ENCODE results near the gene SH3BP2.

SH3BP2 gene

DNA sequence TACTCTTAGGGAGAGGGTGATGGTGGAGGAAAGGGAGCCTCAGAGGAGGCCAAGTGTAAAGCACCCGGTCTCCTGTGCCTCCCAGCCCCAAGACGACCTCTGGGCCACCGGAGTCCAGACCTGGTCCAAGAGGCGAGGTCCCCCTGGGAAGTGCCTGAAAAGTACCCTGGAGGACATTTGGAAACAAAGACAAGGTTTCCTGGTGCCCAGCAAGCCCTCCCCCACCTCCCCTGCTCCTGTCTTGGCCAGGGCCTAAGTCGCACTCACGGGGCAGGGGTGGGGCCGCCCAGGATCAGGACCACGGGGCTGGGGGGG lies 532 bp upstream of the SH3BP2 start:
- no peak for DNase-seq

DNA sequence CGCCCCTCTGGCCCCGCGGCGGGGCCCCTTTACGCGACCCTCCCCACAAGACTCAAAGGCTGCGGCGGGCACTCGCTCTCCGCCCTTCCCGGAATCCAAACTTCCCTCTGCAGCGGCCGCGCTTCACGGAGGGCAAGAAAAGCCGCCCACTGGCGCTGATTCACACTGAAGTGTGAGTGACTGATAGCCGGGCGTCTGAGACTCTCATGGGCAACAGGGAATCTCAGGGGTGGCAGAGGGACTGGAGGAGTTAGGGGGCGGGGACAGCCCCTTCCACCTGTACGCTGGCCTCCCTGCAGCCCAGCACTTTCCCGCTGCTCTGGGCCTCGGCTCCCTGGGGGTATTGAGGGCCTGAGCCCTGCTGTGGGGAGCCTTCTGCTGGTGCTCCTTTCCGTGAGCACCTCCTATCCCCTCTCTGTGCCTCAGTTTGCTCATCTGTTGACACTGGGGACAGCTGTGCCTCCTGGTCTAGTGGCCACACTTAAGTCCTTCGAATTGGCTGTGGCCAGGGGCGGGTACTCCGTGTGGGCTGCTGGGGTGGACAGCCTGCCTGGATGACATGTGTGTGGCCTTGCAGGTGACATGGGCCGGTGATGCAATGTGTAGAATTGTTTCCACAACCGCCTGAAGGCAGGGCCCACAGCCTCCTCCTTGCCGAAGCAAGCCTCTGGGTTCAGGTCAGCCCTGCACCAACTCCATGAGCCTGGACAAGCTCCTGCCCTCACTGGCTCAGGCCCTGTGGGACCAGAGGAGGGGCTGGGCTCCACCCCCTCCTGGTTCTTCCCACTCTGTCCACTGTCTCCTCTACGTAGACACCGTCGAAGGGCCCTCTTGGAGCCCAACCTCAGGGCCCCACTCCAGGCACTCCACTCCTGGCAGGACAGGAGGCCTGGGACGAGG lies 951 bp downstream of the SH3BP2 start:
- peak; percentile 63 for DNase-seq

DNA sequence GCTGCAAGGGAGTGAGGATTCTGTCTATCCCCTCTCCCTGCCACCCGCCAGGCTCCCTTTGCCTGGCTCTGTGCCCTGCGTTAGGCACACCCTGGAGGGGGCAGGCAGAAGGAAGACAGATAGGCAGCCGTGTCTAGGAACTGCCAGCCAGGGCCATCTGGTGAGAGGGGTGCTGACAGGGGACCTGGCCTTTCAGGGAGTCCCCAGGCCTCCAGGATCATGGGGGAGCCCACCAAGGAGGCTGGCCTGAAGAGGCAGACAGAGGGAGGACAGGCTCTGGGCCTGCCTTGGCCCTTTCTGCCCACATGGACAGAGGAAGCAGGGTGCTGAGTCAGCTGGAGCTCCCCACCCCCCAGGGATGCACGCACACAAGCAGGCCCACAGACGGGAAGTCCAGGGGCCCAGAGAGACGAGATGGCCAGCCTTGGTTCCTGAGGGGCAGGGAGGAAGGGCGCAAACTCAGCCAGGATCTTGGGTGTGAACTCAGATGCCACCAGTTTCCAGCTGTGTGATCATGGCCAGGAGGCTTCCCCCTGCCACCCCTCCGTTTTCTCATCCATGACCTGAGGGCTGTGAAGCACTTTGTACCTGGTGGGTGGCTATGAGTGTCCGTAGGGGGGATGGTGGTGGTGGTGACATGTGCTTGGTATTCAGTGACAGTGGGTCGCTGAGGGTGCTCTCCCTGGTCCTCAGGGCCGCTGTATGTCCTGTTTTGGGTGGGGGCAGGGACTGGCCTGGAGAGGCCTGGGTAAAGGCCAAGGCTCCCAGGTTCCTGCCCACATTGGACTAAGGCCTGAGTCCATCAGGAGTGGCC lies 1.8 kb downstream of the SH3BP2 start:
- no peak for DNase-seq

DNA sequence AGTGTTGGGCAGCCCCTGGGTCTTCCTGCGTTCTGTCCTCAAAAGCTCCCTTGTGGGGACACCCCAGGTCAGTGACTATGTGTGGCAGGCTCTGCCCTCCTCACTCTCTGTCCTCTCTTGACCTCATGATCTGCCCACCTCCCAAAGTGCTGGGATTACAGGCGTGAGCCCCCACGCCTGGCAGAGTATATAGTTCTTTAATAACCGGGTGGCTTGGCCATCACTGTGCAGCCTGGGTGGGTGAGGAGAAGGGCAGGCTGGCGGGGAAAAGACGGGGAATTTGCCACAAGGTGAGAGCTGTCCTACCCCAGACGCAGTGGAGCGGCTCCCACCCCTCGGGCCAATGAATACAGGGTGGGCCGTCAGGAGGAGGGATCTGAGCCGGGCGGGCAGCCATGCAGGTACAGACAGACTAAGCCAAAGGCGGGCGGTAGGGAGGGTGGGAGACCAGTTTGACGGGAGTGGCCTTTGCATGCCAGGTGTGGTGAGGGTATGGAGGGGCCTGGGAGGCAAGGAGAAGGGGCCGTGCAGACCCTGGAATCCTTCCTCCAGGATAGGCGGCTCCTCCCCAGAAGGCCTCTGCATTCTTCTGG lies 2.5 kb downstream of the SH3BP2 start:
- DNase-seq, result no peak

DNA sequence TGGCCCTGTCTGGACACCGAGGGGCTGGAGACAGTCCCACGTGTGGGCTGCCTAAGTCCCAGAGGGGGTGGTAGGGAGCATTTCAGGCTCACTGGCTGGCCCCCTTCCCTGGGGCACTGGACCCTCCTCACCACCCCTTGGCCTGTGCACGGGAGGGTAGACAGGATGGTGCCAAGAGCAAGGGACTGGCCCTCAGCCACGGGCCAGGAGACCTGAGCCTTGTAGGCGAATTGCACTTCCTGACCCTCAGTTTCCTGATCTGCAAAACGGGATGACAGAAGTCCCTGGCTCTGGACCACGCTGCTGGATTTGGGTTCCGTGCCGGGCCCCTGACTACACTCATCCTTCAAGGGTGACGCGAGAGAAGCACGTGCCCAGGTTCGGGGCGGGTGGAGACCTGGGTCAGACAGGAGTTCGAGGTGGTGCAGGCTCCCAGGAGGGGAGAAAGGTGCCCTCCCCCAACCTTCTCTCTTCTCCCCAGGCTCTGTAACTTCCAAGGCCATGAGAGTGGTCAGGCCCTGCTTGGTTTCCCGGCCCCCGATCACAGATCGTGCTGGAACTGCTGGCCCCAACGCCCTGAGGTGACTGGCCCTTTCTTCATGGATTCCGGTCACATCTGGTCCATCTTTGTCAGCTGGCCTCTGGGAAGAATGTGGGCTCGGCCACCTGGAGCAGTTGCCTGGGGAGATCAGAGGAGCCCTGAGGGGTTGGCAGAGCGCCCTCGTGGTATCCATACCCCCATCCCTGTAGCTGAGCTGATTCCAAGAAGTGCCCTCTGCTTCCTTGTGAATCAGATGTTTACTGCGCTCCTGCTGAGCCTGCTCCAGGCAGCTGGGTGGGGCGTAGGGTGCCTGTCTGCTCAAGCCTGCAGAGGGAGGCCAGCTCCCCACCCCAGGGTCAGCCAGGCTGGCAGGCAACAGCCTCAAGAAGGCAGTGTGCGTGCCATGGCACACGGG lies 3.3 kb downstream of the SH3BP2 start:
- DNase-seq, result no peak

DNA sequence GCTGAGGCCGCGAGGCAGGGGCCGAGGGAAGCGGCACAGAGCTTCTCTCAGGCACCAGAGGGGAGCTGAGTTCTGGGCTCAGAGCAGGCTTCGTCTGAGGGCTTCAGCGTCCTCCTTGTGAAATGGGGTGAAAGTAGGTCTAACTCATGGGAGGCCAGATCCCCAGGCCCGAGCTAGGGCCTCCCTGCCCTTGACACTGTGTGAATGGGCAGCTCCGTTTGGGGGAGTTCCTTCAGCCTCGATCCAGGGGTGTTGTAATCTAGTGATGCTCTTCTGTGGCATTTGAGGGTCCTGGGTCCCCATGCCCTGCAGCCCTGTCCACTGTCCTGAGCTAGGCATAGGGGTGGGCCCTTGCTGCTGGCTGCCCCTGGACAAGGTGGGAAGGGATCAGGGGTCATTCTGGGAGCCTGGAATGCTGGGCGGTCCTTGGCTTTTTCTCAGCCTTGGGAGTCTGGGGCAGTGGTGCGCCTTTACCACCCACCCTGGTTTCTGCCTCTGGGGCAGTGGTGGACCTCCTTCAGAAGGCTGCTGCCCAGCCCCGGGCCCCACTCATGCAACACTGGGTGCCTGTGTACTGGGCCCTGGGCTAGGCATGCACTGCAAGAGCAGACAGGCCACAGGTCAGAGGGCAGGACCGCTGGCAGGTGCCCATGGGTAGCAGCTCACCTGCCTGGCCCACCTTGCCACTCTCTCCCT lies 4.1 kb downstream of the SH3BP2 start:
- DNase-seq, result no peak

DNA sequence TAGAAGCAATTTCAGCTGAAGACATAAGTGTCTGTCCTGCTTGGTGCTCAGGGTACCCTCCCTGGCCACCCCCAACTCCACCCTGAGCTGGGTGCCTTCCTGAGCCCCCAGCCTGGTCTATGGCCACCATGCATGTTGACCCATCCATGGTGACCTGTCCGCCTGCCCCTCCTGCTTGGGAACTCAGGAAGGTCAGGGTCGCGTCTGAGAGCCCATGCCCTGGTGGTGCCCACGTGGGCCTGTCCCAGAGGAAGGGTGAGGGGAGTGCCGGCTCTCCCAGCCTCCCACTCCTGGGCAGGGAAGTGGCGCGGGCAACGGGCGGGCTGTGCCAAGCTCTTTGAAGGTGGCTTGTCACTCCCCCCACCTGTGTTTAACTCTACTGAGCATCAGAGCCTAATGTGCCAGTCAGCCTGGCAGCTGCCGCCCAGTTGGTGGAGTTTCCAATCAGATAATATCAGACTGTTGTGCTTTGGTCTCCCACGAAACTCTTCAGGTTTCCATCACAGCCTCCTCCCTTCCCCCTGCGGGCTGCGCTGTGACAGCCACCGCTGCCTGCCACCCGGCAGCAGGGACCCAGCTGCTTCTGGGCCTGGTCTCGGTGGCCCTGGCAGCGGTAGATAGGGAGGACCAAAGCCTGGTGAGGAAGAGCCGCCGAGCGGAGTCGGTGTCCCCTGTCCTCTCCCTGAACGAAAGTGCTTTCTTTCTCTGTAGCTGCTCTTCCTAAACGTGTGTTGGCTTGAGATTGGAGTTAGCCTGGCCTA lies 4.8 kb downstream of the SH3BP2 start:
- DNase-seq, result no peak

DNA sequence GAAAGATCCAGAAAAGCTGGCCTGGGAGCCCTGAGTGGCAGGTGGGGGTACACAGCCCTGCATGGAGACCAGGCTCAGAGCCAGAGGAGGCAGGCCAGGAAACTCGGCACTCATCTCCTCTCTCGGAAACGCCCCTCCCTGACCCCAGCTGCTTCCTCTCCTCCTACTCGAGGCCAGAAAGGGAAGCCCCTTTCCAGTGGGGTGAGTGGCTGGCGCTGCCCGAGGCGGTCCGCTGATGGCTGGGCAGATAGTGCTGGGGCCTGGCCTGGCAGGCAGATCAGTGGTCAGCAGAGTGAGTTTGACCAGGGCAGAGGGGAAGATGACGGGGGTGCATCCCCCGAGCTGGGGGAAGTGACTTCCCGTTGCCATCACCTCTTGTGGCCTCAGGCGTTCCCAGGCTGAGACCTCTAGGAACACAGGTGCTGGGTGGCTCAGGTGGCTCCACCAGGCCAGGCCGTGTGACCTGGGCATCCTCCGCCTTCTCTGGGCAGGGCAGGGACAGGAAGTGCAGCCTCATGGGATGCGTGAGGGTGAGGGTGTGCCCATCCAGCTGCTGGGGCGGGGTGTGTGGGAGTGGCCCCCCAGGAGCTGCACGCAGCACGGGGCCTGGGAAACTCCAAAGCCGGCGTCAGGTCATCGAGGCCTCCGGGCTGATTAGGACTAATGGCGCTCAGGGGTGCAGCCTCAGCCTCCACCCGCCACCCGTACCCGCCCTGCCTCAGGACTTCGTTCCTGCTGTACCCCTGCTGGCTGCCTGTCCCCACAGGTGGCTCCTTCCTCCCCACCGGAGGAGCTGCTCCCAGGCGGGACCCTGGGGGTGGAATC lies 5.7 kb downstream of the SH3BP2 start:
- DNase-seq, result no peak

DNA sequence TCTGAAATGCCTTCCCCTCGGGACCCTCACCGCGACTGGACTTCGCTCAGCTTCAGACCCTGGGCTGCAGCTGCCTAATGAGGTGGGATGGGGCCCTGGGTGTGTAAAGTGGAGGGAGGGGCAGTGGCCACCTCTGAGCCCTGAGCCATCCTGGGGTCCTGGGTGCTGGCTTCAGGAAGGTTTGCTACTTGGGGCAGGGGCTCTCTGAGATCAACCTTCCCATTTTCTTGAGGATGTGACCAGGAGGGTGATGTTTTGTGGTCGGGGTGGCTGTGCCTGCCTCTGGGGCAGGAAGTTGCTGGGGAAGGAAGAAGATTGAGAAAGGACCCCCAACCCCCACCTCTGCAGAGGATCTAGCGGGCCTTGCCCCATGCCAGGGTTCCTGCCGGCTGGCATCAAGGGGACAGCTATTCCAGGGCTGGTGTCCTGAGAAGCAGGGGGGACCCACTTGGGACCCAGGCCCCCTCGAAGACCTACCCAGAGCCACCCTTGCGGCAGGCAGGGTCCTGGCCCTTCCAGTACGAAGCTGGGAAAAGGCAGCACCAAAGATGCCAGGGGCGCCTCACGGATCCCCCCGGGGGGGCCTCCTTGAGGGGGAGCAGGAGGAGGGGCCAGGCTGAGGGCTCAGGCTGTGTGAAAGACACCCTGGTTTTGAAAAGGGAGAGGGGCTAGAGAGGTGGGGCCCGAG lies 6.5 kb downstream of the SH3BP2 start:
- DNase-seq, result no peak

DNA sequence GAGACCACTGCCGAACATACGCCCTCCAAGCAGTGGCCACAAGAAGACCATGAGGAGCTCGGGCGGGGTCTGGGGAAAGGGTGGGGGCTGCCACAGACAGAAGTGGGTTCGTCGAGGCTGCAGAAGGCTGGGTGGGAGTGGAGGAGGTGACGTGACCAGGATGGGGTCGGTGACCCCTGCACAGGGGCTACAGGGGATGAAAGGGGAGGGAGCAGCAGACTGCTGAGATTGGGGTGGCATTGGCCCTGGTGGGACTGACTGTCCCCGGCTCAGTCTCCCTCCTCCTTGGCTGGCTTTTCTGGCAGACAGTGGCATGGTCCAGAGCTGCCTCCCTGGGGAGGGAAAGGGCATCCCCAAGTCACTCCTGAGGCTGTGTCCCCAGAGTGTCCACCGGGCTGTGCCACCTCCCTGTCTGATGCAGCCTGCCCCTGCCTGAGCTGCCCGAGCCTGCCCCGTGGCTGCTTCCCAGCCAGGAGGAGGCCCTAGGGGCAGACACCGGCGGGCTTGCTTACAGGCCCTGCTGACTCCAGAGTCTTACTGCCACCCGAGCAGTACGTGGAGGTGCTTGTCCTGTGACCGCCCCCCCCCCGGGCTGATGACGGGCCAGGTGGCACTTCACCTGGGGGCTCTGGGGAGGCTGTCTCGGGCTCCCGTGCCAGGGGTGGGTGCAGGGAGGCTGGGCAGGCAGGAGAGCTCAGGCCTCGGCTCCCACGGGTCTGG lies 7.2 kb downstream of the SH3BP2 start:
- DNase-seq, result no peak

DNA sequence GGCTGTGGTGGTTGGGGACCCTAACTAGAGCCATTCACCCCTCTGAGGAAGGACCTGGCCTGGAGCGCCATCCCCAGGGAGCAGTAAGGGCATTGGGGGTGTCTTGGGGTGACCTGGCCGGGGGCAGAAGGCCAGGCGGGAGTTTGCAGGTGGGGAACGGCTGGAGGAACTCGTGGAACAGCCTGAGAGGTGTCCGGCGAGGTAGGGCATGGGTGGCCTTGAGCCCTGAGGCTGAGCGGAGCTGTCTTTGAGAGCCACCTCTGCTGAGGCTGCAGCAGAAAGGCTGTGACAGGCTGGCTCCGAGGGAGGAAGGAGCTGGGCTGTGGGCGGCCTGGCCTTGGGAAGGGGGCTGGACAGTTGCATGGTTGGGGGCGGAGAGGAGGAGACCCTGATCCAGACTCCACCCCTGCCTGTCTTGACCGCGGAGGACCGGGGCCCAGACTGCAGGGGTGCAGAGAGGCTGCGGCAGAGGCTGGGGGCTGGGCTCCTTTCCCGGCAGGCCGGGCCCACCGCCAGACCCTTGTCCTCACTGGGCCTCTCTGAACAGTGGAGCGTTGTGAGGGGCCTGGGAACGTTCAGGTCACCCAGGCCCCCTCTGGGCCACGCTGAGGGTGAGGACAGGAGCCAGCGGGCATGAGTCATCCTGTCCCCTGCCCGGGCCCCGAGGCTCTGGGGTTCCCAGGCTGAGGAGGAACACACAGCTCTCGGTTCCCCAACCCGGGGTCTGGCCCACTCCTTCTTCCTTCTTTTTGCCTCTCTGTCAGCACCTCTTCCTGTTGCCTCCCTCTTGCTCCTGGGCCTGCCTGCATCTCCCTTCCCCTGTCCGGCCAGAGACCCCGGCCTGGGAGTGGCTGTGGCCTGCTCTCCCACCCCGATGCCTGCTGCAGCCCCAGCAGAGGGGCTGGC lies 8.1 kb downstream of the SH3BP2 start:
- no peak for DNase-seq

DNA sequence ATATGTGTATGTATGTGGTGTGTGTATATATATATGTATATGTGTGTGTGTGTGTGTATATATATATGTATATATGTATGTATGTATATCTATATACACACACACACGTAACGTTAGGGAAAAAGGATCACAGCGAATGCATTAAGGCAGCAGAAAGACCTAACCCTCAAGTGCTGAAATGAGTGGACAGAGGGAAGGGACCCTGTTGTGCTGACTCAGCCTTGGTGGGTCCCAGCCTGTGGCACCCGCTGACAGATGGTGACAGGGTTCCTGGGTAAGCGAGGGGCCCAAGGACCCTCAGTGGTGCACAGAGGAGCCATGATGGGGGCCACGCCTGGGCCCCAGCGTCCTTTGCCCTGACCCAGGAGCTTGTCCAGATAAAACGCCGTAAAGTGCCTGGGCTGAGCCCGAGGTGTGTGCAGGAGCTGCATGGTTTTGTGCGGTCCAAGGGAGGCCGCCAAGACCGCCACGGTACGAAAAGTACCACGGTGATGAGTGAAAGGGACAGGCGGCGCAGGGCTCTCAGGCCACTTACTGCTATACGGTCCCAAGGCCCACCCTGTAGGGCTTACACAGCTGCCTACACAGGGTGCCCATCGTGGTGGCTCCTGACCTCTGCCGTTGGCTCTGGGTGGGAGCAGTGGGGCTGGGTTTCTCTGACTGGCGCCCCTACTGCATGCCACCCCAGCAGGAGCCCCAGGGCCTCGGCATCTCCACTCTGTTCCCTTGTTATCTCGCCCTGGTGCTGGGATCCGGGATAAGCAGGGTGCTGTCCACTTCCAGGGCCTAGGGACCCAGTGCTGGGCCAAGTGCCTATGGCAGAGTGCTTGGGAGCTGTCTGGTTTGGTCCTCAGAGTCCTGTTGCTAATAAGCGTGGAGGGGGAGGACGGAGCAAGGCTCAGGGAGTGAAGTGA lies 10.0 kb downstream of the SH3BP2 start:
- no peak for DNase-seq

DNA sequence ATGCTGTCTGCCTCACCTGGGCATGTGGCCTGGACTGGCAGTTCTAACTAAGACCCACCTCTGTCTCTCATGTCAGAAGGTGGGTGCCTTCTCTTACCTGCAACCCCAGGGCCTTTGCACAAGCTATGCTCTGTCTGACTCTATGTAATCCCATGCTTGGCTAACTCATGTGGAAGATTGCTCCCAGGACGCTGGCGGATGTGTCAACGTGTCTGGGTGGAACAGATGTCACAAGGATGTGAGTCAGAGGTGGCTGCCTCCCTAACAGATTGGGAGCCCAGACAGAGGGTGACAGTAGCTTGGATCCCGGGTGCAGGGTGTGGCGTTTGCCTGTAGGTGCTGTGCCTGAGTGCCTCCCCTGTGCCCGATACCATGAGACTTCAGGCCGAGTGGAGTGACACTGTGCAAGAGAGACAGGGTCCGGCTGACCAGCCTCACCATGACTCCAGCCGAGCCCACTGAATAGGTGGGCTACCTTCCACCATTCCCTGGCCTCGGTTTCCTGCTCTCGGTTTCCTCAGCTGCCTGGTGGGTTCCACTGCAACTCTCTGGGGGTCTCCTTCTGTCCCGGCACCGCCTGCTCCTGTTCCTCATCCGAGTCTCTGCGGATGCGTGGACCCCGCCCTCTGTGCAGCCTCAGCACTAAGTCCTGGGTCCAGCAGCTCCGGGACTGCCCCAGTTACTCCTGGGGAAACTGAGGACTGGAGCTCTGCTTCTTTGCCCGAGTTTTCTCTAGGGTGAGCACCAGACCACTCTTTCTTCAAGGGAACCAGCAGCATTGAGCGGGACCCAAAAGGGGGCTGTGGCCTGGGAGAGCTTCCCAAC lies 11.0 kb downstream of the SH3BP2 start:
- no peak for DNase-seq

DNA sequence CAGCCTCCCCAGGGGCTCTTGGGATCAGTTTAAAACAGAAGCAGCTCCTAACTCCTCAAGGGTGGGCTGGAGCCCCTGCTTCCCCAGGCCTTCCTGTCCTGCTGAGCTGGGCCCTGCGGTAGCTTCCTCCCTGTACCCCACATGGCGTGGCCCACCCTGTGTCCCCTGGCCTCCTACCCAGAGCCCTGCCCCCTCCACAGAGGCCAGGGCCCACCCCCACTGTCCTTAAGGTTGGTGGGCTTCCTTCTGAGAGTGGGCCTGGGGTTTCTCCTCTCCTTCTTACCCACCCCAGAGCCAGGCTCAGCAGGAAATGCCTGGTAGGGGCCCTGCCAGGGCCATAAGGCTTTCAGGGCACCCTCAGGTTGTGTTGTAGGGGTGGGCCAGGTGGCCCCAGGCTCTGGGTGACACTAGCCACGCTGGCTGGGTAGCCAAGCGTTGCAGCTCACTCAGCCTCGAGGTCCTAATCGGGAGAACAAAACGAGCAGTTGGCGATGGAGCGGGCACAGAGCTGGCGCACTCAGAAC lies 11.6 kb downstream of the SH3BP2 start:
- DNase-seq, result no peak

DNA sequence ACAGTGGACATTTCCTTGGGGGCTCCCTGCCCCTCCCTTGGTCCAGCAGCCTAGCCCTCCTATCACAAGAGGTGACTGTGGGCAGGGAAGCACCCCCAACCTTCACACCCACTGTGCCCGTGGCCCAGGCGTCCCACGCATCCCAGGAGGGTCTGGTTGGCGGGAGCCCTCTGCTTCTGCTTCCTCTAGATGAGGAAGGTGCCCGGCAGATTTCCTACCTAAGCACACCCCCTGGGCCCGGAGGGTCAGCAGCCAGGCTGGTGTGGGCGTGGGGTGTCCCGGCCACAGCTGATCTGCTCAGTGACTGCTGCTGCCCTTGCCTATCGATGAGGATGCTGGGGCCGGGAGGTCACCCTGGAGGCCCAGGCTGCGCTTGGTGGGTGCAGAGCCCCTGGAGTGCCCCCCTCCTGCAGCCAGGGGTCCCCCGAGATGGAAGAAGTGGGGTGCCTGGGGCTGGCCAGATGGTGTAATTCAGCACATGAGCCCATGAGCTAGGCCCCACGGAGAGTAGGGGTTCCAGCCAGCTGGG lies 12.2 kb downstream of the SH3BP2 start:
- no peak for DNase-seq

Measured in stimulated activated CD4-positive, alpha-beta T cell treated with anti-CD3 and anti-CD28 coated beads, Interleukin-12 subunit alpha, Interleukin-12 subunit beta, amount 100 ng/mL, for 4 hours (primary cell).